Neuronal stem cell (in vitro differentiated cells): ENCODE results near the gene SSRP1.

Source experiments
- DNase-seq: peaks from one replicate; pipeline ENCODE4 v3.0.0-alpha.2; 2013; ENCODE audit warnings: low spot score
- H2AFZ ChIP-seq: one replicate; pipeline ENCODE4 v1.6.1; 2013; ENCODE audit warnings: mild to moderate bottlenecking, low read length, inconsistent platforms
- H2AK5ac ChIP-seq: 2 replicates; pipeline ENCODE4 v1.6.1; 2013; ENCODE audit warnings: low read depth, mild to moderate bottlenecking, inconsistent platforms, low read length, moderate library complexity, mixed read lengths
- H2BK120ac ChIP-seq: 2 replicates; pipeline ENCODE4 v1.6.1; 2013; ENCODE audit warnings: low read depth, mild to moderate bottlenecking, inconsistent platforms, low read length, moderate library complexity, mixed read lengths
- H2BK12ac ChIP-seq: one replicate; pipeline ENCODE4 v1.6.1; 2013; ENCODE audit warnings: low read length, inconsistent platforms
- H2BK15ac ChIP-seq: 2 replicates; pipeline ENCODE4 v1.6.1; 2013; ENCODE audit warnings: mild to moderate bottlenecking, low read length, inconsistent platforms, mixed read lengths
- H2BK5ac ChIP-seq: one replicate; pipeline ENCODE4 v1.6.1; 2013; ENCODE audit warnings: inconsistent platforms, mild to moderate bottlenecking, low read length, moderate library complexity
- H3K14ac ChIP-seq: one replicate; pipeline ENCODE4 v1.6.1; 2013; ENCODE audit warnings: low read length, inconsistent platforms
- H3K18ac ChIP-seq: 2 replicates; pipeline ENCODE4 v1.6.1; 2013; ENCODE audit warnings: low read length, inconsistent platforms
- H3K23ac ChIP-seq: 2 replicates; pipeline ENCODE4 v1.6.1; 2013; ENCODE audit warnings: low read depth, mild to moderate bottlenecking, mixed read lengths, low read length, inconsistent platforms; ENCODE audit not compliant: poor library complexity
- H3K27ac ChIP-seq: replicated peaks from 3 replicates; pipeline ENCODE4 v1.5.1; 2013; ENCODE audit warnings: low read length, inconsistent platforms
- H3K27me3 ChIP-seq, 3 experiments: 2 replicates each; pipeline ENCODE4 v1.6.1; 2013; ENCODE audit warnings: low read length in 3 of 3, mild to moderate bottlenecking in 2 of 3, inconsistent platforms in 1 of 3, low read depth in 1 of 3, mixed read lengths in 1 of 3, moderate library complexity in 1 of 3; ENCODE audit not compliant: control insufficient read depth in 3 of 3, insufficient read depth in 3 of 3
- H3K36me3 ChIP-seq, 2 donors: replicated peaks in 1 of 2; 2 replicates each; pipeline ENCODE4 v1.6.1; 2013; ENCODE audit warnings: low read length in 2 of 2; ENCODE audit not compliant: control insufficient read depth in 2 of 2, insufficient read depth in 2 of 2
- H3K4ac ChIP-seq: 2 replicates; pipeline ENCODE4 v1.6.1; 2013; ENCODE audit warnings: inconsistent platforms, mild to moderate bottlenecking, low read length, moderate library complexity
- H3K4me1 ChIP-seq, 2 donors: 1 replicate in 1 of 2; 2 replicates in 1 of 2; pipeline ENCODE4 v1.6.1; 2013; ENCODE audit warnings: low read length in 2 of 2, low read depth in 1 of 2; ENCODE audit not compliant: control insufficient read depth in 2 of 2, insufficient read depth in 1 of 2
- H3K4me2 ChIP-seq: one replicate; pipeline ENCODE4 v1.6.1; 2013; ENCODE audit warnings: mild to moderate bottlenecking, low read length, inconsistent platforms; ENCODE audit not compliant: insufficient read depth, poor library complexity, severe bottlenecking
- H3K4me3 ChIP-seq, 2 donors: 2 replicates each; pipeline ENCODE4 v1.5.1; 2013; ENCODE audit warnings: low read length in 2 of 2, mild to moderate bottlenecking in 2 of 2, inconsistent platforms in 1 of 2, moderate library complexity in 1 of 2
- H3K79me1 ChIP-seq: one replicate; pipeline ENCODE4 v1.6.1; 2013; ENCODE audit warnings: low read depth, mild to moderate bottlenecking, inconsistent platforms, low read length, moderate library complexity
- H3K9ac ChIP-seq: one replicate; pipeline ENCODE4 v1.6.1; 2013; ENCODE audit warnings: mild to moderate bottlenecking, low read depth, low read length, inconsistent platforms; ENCODE audit not compliant: poor library complexity
- H3K9me3 ChIP-seq, 2 donors: replicated peaks in 1 of 2; 2 replicates each; pipeline versions ENCODE3 to v1.6.1; 2013; ENCODE audit warnings: low read length in 2 of 2, mild to moderate bottlenecking in 2 of 2, inconsistent platforms in 1 of 2, low read depth in 1 of 2, mixed read lengths in 1 of 2, moderate library complexity in 1 of 2; ENCODE audit not compliant: control insufficient read depth in 2 of 2, insufficient read depth in 1 of 2
- H4K8ac ChIP-seq: one replicate; pipeline ENCODE4 v1.6.1; 2013; ENCODE audit warnings: low read depth, mild to moderate bottlenecking, inconsistent platforms, low read length, moderate library complexity
- H4K91ac ChIP-seq: one replicate; pipeline ENCODE4 v1.6.1; 2013; ENCODE audit warnings: low read length, low read depth, mild to moderate bottlenecking, inconsistent platforms; ENCODE audit not compliant: poor library complexity
- WGBS, 2 donors: extraction: QIAGEN DNeasy Blood & Tissue Kit; methylation state at CpG; one replicate each; pipeline ENCODE4 v1.1.7; 2013; ENCODE audit warnings: missing lambda C conversion rate in 2 of 2, mixed read lengths in 1 of 2; ENCODE audit not compliant: insufficient read length in 2 of 2, insufficient replicate concordance in 1 of 2; ENCODE audit errors: extremely low coverage in 2 of 2; 5-methylcytosine and 5-hydroxymethylcytosine counted together

Gene SSRP1

GRCh38 chr11:57314221-57314973 is 21.3 kb downstream of the SSRP1 start:
- no peak overlapping the region for H4K91ac ChIP-seq
- H3K14ac ChIP-seq = no peak overlapping the region
- no peak overlapping the region for H3K27ac ChIP-seq
- no peaks in the 10 kb centered on the region for H3K27me3 ChIP-seq
- H3K9me3 ChIP-seq = peaks cover 0 to 6% of the 10 kb centered on the region in 2 donors
- no peak overlapping the region for H2BK120ac ChIP-seq
- DNase-seq = no peak
- peaks cover 17 to 25% of the 10 kb centered on the region in 2 donors for H3K4me1 ChIP-seq
- H3K36me3 ChIP-seq = peaks cover 63 to 96% of the 10 kb centered on the region in 2 donors
- no peak overlapping the region for H2BK15ac ChIP-seq
- no peak overlapping the region for H3K4ac ChIP-seq
- no peak overlapping the region for H3K18ac ChIP-seq
- peak overlapping the region; percentile 24 for H3K9ac ChIP-seq
- H4K8ac ChIP-seq = no peak overlapping the region
- no peak overlapping the region for H3K4me2 ChIP-seq
- H3K4me3 ChIP-seq = no peak overlapping the region
- peaks cover 8% of the 10 kb centered on the region for H3K79me1 ChIP-seq
- WGBS, 2 donors = no CpG with 5 or more reads among the region's 15 CpGs
- no peak overlapping the region for H2AK5ac ChIP-seq
- H2BK12ac ChIP-seq = no peak overlapping the region
- H2AFZ ChIP-seq = no peak overlapping the region
- H3K23ac ChIP-seq = peak overlapping the region; percentile 22
- no peak overlapping the region for H2BK5ac ChIP-seq

- no peak overlapping the region for H3K27ac ChIP-seq
- WGBS, 2 donors = no CpG with 5 or more reads among the region's 8 CpGs
- H2BK15ac ChIP-seq = no peak overlapping the region
- peaks cover 0 to 6% of the 10 kb centered on the region in 2 donors for H3K9me3 ChIP-seq
- H3K4ac ChIP-seq = no peak overlapping the region
- H3K4me3 ChIP-seq = no peak overlapping the region
- H2BK5ac ChIP-seq = no peak overlapping the region
- no peak overlapping the region for H2AFZ ChIP-seq
- no peak overlapping the region for H2AK5ac ChIP-seq
- H3K79me1 ChIP-seq = peaks cover 8% of the 10 kb centered on the region
- no peak overlapping the region for H4K8ac ChIP-seq
- H4K91ac ChIP-seq = no peak overlapping the region
- no peak overlapping the region for H3K14ac ChIP-seq
- no peak overlapping the region for H2BK120ac ChIP-seq
- H3K23ac ChIP-seq = no peak overlapping the region
- peaks cover 17 to 25% of the 10 kb centered on the region in 2 donors for H3K4me1 ChIP-seq
- H3K27me3 ChIP-seq = no peaks in the 10 kb centered on the region
- peaks cover 67 to 98% of the 10 kb centered on the region in 2 donors for H3K36me3 ChIP-seq
- no peak overlapping the region for H3K18ac ChIP-seq
- DNase-seq = no peak
- H2BK12ac ChIP-seq = no peak overlapping the region
- no peak overlapping the region for H3K4me2 ChIP-seq
- H3K9ac ChIP-seq = no peak overlapping the region
Measured at GRCh38 chr11:57313788-57314135, 21.9 kb downstream of the SSRP1 start.

- Histone ChIP-seq H3K9ac (no peak overlapping the region), H3K4me3 (no peak overlapping the region), H3K23ac (no peak overlapping the region), H3K14ac (no peak overlapping the region), H2AK5ac (no peak overlapping the region), H3K36me3 (peaks cover 66 to 98% of the 10 kb centered on the region in 2 donors), H3K79me1 (peaks cover 8% of the 10 kb centered on the region), H4K8ac (no peak overlapping the region), H3K27ac (no peak overlapping the region), H2BK5ac (no peak overlapping the region), H3K9me3 (peaks cover 0 to 6% of the 10 kb centered on the region in 2 donors), H3K4ac (no peak overlapping the region), H2AFZ (no peak overlapping the region), H3K18ac (no peak overlapping the region), H4K91ac (no peak overlapping the region), H2BK15ac (no peak overlapping the region), H2BK120ac (no peak overlapping the region), H3K27me3 (no peaks in the 10 kb centered on the region), H3K4me2 (no peak overlapping the region), H2BK12ac (no peak overlapping the region), H3K4me1 (peaks cover 17 to 25% of the 10 kb centered on the region in 2 donors)
- no CpG with 5 or more reads among the region's 26 CpGs for whole genome bisulfite sequencing, 2 donors
- no peak for DNase-seq
Measured at GRCh38 chr11:57313071-57313787, 22.5 kb downstream of the SSRP1 start.

- H3K9ac ChIP-seq = no peak overlapping the region
- no peak overlapping the region for H2BK15ac ChIP-seq
- H2AK5ac ChIP-seq = peak overlapping the region; percentile 77
- H2AFZ ChIP-seq = no peak overlapping the region
- no peak overlapping the region for H2BK12ac ChIP-seq
- H3K4ac ChIP-seq = no peak overlapping the region
- no peak for DNase-seq
- H3K4me2 ChIP-seq = no peak overlapping the region
- H2BK5ac ChIP-seq = no peak overlapping the region
- H3K79me1 ChIP-seq = peaks cover 8% of the 10 kb centered on the region
- H3K4me3 ChIP-seq = no peak overlapping the region
- peaks cover 0 to 6% of the 10 kb centered on the region in 2 donors for H3K9me3 ChIP-seq
- peak overlapping the region; percentile 49 for H3K23ac ChIP-seq
- H3K14ac ChIP-seq = no peak overlapping the region
- H3K4me1 ChIP-seq = peaks cover 17 to 25% of the 10 kb centered on the region in 2 donors
- H3K18ac ChIP-seq = no peak overlapping the region
- peaks cover 66 to 98% of the 10 kb centered on the region in 2 donors for H3K36me3 ChIP-seq
- no peak overlapping the region for H4K8ac ChIP-seq
- H3K27ac ChIP-seq = no peak overlapping the region
- no peak overlapping the region for H4K91ac ChIP-seq
- no peaks in the 10 kb centered on the region for H3K27me3 ChIP-seq
- no peak overlapping the region for H2BK120ac ChIP-seq
- no CpG with 5 or more reads among the region's 10 CpGs for WGBS, 2 donors
Measured at GRCh38 chr11:57312511-57313021, 23.1 kb downstream of the SSRP1 start.
